ENCODE measurements around the gene CLDND2.

CLDND2 gene

DNA sequence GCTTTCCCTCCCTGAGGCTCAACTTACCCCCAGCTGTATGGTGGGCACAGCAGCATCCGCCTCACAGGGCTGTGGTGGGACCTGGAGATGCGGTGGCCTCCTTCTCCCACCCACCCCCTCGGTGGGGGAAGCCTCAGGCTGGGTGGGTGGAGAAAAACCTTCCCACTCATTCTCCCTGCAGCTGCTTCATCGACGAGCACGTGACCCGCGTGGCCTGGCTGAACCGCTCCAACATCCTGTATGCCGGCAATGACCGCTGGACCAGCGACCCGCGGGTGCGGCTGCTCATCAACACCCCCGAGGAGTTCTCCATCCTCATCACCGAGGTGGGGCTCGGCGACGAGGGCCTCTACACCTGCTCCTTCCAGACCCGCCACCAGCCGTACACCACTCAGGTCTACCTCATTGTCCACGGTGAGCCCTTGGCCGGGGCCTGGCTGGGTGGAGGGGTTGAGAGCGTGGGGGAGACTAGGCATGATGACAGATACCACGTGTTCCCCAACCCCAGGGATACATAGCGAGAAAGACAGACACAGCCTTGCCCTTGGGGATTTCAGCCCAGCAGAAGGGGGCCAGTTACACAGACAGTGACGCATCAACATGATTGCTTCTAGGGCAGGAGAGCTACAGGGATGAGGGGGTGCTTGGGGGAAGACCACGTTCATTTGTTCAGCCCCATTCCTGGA lies 45.2 kb downstream of the CLDND2 start:
- no peak overlapping the region for H3K27ac ChIP-seq
- DNase-seq: no peak

DNA sequence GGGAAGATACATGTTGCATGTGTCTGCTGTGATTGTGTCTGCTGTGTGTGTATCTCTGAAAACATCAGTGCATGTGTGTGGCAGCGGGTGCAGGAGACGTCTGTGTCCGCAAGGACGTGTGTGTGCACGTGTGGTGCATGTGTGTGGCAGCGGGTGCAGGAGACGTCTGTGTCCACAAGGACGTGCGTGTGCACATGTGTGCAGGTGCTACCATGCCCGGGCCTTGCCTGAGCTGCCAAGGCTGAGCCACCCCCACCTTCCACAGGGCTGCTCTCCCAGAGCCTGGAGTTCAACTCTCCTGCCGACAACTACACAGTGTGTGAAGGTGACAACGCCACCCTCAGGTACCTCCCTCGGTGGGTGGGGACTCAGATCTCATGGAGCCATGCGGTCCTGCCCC lies 47.0 kb downstream of the CLDND2 start:
- intact Hi-C loops (cut with DNase I; ENCODE audit: low total_unique reads): no loop called here
- peaks cover 0 to 47% of the 10 kb centered on the region in 2 donors for H3K27me3 ChIP-seq
- no peak for DNase-seq
- H3K36me3 ChIP-seq: no peaks in the 10 kb centered on the region
- H3K27ac ChIP-seq: no peak overlapping the region
- peaks cover 0 to 2% (median under 1%) of the 10 kb centered on the region in 4 donors for H3K4me1 ChIP-seq
- no peaks in the 10 kb centered on the region for H3K9me3 ChIP-seq
- TF ChIP-seq, protein P1, sequence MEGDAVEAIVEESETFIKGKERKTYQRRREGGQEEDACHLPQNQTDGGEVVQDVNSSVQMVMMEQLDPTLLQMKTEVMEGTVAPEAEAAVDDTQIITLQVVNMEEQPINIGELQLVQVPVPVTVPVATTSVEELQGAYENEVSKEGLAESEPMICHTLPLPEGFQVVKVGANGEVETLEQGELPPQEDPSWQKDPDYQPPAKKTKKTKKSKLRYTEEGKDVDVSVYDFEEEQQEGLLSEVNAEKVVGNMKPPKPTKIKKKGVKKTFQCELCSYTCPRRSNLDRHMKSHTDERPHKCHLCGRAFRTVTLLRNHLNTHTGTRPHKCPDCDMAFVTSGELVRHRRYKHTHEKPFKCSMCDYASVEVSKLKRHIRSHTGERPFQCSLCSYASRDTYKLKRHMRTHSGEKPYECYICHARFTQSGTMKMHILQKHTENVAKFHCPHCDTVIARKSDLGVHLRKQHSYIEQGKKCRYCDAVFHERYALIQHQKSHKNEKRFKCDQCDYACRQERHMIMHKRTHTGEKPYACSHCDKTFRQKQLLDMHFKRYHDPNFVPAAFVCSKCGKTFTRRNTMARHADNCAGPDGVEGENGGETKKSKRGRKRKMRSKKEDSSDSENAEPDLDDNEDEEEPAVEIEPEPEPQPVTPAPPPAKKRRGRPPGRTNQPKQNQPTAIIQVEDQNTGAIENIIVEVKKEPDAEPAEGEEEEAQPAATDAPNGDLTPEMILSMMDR (IDR thresholded peaks at IDR 0.05): no peak
- H3K4me3 ChIP-seq: no peak overlapping the region

More for the DNA sequence above, 45.2 kb downstream of the CLDND2 start:
- no peaks in the 10 kb centered on the region for H3K36me3 ChIP-seq
- peaks cover 0 to 14% (median 7%) of the 10 kb centered on the region in 4 donors for H3K4me1 ChIP-seq
- peaks cover 0 to 55% of the 10 kb centered on the region in 2 donors for H3K27me3 ChIP-seq
- H3K9me3 ChIP-seq: no peaks in the 10 kb centered on the region
- TF ChIP-seq, protein P1 (IDR thresholded peaks at IDR 0.05): no peak
- H3K4me3 ChIP-seq: no peak overlapping the region
- intact Hi-C loops (cut with DNase I; ENCODE audit: low total_unique reads): no loop called here

- TF ChIP-seq, protein P1 (IDR thresholded peaks at IDR 0.05): no peak
- intact Hi-C loops (cut with DNase I; ENCODE audit: low total_unique reads): no loop called here
- H3K27me3 ChIP-seq: peaks cover 0 to 40% of the 10 kb centered on the region in 2 donors
- no peaks in the 10 kb centered on the region for H3K4me1 ChIP-seq
- no peaks in the 10 kb centered on the region for H3K9me3 ChIP-seq
- no peak overlapping the region for H3K27ac ChIP-seq
- H3K36me3 ChIP-seq: no peaks in the 10 kb centered on the region
- H3K4me3 ChIP-seq: no peak overlapping the region
- DNase-seq: no peak
These were observed 48.5 kb downstream of the CLDND2 start for GRCh38 chr19:51320280-51320657.

DNA sequence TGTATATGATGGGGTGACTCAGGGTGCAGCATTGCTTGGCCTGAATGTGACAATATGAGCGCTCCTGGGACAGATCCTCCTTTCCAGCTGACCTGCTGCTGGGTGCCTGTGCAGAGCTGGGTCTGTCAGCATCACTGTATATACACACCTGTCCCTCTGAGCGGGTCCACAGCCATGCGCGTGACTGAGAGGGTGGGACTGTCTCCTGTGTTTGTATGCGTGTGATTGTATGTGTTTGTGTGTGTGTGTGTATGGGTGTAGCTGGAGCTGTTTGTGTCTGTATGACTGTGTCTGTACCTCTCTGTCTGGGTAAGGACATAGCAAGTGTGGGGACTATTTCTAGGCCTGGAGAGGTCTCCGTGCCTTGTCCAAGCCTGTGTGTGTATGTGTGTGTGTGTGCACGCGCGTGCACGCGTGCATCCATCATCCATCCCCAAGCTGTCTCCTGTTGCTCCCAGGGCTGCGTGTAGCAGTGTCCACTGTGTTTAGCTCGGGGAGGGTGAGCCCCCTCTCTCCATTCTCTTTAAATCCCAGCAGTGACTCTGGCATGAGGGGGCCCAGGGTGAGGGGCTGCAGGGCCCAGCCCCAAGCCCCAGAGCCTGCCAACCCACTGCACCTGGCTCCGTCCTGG lies 49.0 kb downstream of the CLDND2 start:
- H3K9me3 ChIP-seq: no peaks in the 10 kb centered on the region
- DNase-seq: no peak
- peaks cover 0 to 40% of the 10 kb centered on the region in 2 donors for H3K27me3 ChIP-seq
- H3K27ac ChIP-seq: no peak overlapping the region
- H3K36me3 ChIP-seq: no peaks in the 10 kb centered on the region
- intact Hi-C loops (cut with DNase I; ENCODE audit: low total_unique reads): no loop called here
- no peaks in the 10 kb centered on the region for H3K4me1 ChIP-seq
- H3K4me3 ChIP-seq: no peak overlapping the region
- TF ChIP-seq, protein P1 (IDR thresholded peaks at IDR 0.05): no peak

GRCh38 chr19:51318687-51319648 lies 49.8 kb downstream of the CLDND2 start:
- no peaks in the 10 kb centered on the region for H3K36me3 ChIP-seq
- no peaks in the 10 kb centered on the region for H3K9me3 ChIP-seq
- no peaks in the 10 kb centered on the region for H3K4me1 ChIP-seq
- no peak overlapping the region for H3K27ac ChIP-seq
- intact Hi-C loops (cut with DNase I; ENCODE audit: low total_unique reads): no loop called here
- TF ChIP-seq, protein P1 (IDR thresholded peaks at IDR 0.05): no peak
- H3K27me3 ChIP-seq: peaks cover 0 to 39% of the 10 kb centered on the region in 2 donors
- DNase-seq: no peak
- H3K4me3 ChIP-seq: no peak overlapping the region
